Stimulated activated CD4-positive, alpha-beta T cell treated with anti-CD3 and anti-CD28 coated beads, Interleukin-15, amount 100 ng/mL, for 1 hour (primary cell): Measurements from ENCODE around the gene TPSAB1.
"Not testable (repeated sequence)": the region's sequence is repeated elsewhere in the genome, so short reads cannot be mapped to it uniquely, and the experiment has no call there.

Experiments used
- DNase-seq, 2 donors: peaks; one replicate each; pipeline ENCODE4 v3.0.0-alpha.2; 2020; ENCODE audit warnings: low read depth in 1 of 2, low spot score in 1 of 2

The TPSAB1 gene

DNA sequence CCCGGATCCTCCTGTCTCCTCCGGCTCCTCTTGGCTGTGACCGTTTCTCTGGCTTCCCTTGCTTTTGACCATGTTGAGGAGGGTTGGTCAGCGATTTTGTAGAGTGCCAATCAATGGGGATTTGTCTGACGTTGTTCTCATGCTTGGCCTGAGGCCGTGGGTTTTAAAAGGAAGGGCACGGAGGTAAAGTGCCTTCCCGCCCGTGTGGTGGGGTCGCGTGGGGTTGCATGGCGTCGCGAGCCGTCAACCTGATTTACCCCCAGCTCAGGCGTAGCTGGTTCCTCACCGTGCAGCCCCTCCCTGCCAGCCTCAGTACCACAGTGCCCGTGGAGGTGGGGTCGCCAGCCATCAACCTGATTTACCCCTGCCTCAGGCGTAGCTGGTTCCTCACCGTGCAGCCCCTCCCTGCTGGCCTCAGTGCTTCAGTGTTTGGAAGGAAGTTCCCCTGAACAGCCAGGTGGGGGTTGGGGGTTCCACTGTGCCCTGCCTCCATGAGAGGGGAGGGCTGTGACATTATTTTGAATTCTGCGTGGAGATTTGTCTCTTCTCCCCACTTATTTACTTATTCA is 5.0 kb downstream of the TPSAB1 start:
- no peak for DNase-seq

DNA sequence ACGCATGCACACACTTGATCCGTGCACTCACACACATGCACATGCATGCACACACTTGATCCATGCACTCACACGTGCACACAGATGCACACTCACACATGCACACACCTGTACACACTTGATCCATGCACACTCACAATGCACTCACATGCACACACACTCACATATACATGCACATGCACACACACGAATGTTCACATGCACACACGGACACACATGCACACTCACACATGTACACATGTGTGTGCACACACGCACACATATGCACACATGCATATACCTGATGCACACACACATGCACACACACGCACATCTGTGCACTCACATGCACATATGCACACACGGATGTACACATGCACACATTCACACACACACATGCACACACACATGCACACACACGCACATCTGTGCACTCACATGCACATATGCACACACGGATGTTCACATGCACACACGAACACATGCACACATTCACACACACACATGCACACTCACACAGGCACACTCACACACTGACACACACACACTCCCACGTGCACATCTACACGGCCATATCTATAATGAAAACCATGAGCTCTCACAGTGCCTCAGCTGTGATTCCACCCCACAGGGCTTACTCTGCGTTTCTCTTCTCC is 7.5 kb downstream of the TPSAB1 start:
- DNase-seq: not testable (repeated sequence)

DNA sequence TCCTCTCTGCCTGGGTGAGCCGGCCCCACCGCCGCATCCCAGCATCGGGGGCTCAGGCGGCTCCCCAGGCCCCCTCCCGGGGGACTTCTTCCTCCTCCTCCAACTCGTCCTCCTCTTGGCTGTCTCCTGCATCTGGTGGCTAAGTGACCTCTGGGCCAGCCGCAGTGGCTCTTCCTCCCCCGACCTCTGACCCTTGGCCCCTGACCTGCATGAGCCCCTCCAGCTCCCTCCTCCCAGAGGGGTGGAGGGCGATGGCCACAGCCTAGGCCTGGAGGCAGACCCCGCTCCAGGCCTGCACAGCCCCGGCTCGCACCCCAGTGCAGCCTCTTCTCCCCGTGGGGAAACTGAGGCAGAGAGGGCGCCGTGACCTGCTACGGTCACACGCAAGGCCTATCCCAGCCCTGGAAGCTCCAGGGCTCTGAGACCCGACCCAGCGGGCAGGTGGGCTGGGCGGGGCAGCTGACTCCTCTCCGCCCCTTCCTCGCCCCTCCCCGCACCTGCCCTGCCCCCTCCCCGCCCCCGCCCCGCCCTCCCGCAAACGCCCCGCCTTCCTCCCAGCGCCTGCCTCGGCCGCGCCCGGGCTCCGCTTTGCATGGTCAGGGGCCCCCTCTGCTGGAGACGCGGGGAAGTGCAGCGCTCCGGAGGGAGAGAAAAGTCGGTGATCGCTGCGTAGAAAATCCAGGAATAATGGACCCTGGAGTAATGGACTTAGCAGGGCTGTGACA is 8.7 kb downstream of the TPSAB1 start:
- DNase-seq: not testable (repeated sequence)

DNA sequence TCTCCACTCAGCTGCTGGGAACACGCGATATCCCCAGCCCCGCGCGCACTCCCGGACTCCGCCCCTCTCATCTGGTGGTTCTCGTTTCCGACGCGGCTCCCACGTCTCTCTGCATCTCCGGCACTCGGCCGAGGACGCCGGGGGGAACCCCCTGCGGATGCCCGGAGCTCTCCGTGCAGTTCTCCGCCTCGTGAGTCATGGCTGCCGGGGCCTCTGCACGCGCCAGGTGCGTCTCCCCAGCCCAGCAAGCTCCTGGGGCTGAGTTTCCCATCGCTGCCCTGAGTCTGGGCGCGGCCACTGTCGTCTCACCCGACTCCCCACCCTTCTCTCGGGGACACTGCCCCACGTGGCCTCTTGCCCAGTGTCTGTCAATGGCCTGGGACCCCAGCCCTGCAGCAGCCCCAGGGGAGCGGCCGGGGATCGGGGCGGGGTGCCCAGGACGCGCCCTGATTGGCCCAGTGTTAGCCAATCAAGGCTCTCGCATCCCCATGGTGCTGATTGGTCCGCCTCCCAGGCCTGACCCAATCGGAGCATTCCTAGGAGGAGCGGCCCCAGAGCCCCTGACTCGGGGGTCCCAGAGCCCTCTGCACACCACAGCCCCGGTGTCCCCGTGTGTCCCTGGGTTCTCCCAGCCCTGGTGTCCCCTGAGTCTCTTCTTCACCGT is 13.3 kb downstream of the TPSAB1 start:
- not testable (repeated sequence) for DNase-seq

DNA sequence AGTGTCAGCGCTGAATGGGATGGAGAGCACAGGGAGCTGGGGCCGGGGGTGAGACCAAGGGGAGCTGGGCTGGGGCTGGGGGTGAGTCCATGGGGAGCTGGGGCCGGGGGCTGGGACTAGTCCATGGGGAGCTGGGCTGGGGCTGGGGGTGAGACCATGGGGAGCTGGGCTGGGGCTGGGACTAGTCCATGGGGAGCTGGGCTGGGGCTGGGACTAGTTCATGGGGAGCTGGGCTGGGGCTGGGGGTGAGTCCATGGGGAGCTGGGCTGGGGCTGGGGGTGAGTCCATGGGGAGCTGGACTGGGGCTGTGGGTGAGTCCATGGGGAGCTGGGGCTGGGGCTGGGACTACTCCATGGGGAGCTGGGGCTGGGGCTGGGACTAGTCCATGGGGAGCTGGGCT is 14.3 kb downstream of the TPSAB1 start:
- not testable (repeated sequence) for DNase-seq

DNA sequence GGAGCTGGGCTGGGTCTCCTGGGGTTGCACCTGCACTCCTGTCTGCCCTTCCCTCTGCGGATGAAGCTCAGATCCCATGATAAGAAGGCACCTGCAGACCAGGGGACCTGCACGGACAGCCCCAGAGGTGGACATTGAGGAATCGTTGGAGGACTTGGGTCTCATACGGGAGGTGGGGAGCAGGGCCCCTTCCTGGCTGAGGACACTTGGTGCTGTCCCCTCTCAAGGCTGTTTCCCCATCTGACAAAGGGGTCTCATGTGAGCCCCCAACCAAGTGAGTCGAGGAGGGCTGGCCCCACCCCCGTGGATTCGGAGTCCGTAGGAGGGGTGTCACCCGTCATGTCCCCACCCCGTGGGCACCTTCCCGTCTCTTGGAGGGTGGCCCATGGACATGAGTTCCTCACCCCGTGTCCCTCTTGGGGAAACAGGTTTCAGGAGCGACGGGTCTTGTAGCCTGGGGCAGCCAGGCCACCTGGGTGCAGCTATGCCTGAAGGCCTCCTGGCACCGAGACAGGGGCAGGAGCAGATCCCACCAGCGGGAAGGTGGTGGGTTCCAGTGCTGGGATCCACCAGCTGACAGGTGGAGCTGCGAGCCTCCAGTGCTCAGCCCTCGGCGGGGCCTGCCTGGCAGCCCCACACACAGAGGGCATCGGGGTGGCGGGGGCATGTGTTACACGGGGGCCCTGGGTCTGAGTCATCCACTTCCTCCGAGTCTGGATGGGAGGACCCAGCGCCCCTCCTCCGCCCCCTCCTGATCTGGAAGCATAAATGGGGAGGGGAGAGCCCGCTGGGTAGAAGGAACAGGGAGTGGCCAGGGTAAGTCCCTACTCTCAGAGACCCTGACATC is 15.0 kb downstream of the TPSAB1 start, which contains the start of gene TPSD1:
Gene TPSD1 (plus strand): TSS at position 794 of the 847 bp plus-strand sequence. CDS start 212 bp downstream, outside the sequence.
- not testable (repeated sequence) for DNase-seq

DNA sequence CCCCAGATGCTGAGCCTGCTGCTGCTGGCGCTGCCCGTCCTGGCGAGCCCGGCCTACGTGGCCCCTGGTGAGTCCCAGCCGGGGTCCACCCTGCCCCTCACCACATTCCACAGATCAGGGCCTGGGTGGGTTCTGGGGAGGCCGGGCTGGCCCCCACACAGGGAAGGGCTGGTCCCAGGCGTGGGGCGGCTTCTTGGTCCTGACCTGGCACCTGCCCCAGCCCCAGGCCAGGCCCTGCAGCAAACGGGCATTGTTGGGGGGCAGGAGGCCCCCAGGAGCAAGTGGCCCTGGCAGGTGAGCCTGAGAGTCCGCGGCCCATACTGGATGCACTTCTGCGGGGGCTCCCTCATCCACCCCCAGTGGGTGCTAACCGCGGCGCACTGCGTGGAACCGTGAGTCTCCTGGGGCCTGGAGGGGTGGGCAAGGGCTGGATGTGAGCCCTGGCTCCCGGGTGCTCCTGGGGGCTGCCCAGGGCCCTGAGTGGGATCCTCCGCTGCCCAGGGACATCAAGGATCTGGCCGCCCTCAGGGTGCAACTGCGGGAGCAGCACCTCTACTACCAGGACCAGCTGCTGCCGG is 15.9 kb downstream of the TPSAB1 start:
- DNase-seq: not testable (repeated sequence)

DNA sequence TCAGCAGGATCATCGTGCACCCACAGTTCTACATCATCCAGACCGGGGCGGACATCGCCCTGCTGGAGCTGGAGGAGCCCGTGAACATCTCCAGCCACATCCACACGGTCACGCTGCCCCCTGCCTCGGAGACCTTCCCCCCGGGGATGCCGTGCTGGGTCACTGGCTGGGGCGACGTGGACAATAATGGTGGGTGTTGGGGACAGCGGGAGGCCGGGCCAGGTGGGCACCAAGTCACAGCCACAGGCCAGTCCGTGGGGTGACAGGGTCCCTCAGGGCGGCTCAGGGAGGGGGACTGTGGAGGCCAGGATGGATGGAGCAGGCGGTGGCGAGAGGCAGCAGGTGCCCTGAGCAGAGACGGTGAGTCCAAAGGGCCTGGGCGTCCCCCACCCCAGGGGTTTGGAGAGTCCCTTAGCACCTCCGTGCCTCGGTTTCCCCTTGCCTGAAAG is 16.4 kb downstream of the TPSAB1 start:
- no peak for DNase-seq

DNA sequence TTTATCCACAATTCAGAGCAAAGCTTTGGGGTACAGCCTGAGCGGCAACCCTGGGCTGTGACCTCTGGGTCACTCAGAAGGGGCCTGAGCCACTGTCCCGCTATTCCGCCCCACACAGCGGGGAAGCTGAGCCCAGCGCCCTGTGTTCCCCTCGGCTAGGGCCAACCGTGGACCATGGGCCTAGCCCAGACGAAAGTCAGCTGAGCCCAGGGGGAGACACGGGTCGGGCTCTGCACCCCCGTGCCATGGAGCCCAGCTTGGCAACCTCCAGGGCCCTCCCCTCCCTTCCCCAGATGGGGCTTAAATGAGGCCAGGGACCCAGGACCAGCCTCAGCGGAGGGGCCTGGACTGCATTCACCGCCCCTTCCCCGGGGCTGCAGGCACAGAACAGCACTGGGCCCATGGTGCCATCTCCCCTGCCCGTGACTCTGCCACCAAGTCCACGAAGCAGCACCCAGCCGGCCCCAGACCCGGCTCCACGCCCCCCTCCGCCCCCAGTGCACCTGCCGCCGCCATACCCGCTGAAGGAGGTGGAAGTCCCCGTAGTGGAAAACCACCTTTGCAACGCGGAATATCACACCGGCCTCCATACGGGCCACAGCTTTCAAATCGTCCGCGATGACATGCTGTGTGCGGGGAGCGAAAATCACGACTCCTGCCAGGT is 17.2 kb downstream of the TPSAB1 start:
- DNase-seq: no peak

DNA sequence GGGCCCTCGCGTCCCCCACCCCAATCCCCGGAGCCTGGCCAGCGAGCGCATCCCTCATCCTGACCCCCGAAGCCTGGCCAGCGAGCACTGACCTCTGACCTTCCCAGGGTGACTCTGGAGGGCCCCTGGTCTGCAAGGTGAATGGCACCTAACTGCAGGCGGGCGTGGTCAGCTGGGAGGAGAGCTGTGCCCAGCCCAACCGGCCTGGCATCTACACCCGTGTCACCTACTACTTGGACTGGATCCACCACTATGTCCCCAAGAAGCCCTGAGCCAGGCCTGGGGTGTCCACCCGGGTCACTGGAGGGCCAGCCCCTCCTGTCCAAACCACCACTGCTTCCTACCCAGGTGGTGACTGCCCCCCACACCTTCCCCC is 17.7 kb downstream of the TPSAB1 start:
- DNase-seq: no peak

DNA sequence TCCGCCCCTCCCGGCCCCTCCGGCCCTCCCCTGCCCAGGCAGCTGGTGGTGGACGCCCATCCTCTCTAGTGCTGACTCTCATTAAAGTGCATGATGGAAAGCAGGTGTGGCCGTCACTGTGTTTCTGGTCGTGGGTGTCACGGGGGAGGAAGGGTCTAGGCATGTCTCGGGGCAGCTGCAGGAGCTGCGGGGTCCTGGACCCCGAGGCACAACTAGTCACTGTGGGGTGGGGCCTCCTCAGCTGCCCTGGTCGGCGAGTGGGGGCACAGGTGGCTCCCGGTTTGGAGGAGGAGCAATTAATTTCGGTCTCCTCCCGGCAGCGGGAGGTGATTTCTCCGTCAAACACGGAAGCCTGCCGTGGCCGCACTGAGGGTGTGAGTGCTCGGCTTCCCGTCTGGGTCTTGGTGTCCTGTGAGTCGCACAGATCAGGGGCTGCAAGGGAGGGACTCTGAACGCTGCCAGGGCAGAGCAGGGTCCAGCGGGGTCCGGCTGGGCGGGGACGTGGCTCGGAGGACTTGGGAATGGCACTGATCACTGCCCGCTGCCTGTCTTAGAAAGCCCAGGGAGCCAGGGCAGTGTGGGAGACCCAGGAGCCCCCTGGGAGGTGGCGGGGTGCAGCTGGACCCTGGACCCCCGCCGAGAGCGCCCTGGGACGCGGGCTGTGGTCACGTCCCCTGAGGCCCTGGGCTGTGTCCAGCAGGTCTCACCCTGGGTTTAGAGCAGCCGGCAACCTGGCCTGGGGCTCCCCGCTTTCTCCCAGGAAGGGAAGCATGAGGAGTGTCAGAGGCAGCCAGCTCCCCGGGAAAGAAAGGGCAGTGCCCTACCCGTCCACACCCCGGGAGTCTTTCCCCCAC is 18.6 kb downstream of the TPSAB1 start:
- no peak for DNase-seq

DNA sequence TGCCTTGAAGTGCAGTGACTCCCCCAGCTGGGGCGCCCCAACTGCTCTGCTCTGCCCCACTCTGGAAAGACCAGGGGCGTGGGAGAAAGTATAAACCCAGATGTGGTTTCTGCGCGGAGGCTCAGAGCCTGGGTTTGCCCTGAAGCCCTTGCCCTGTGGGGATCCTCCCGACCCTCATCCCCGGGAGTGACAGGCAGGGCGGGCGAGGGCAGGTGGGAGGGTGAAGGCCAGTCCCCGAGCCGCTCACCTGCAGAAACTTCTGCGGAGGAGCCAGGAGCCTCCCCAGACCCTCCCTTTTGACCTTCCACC is 19.2 kb downstream of the TPSAB1 start:
- DNase-seq: no peak

DNA sequence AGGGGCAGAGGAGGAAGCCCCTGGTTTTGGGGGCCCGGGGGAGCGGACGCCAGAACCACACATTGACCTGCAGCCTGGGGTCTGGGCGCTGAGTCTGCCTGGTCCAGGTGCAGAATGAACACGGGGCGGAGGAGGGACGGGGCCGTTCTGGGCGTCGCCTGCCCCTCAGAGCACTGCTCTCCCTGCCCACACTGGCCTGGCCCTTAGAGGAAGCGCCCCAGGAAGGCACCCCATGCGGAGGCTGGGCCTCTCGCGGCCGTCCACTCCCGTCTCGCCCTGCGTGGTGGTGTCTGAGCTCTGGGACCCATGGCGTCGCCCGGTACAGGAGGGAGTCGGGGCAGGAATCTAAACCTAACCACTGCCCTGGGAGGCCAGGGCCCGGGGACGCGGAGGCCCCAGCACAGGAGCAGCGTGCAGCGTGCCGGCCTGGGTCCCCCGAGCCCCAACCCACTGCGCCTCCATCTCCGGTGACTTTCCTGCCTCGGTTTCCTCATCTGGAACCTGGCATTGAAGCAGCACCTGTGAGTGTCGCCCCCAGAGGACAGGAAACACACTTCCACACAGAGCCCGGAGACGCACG is 19.7 kb downstream of the TPSAB1 start:
- no peak for DNase-seq

DNA sequence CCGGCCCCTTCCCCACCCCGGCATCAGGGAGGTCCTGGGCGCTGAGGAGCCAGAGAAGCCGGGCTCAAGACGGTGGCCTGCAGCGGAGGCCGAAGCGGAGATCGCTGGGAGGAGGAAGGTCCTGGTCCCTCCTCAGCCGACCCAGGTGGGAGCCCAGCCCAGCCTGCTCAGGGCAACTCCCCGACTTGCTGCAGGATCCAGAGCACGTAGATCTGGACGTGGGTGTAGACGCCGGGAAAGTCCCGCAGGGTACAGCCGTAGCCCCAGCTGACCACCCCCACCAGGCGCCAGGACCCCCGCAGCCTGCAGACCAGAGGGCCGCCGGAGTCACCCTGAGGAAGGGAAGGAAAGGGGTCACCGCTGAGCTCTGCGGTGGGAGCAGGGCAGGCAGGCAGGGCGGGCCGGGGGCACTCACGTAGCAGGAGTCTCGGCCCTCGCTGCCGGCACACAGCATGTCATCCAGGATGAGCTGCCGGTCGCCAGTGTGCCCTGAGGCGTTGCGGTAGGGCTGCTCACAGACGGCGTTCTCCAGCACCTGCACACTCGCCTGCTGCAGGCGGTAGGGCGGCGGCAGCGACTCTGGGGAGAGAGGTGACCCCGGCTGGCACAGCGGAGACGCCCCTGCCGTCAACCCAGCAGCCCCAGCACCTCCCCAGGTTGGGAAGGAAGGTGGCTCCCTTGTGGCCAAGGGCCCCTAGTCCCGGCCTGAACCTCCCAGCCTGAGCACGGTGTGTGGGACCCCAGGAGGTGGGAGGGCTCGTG is 20.8 kb downstream of the TPSAB1 start:
- DNase-seq: no peak

DNA sequence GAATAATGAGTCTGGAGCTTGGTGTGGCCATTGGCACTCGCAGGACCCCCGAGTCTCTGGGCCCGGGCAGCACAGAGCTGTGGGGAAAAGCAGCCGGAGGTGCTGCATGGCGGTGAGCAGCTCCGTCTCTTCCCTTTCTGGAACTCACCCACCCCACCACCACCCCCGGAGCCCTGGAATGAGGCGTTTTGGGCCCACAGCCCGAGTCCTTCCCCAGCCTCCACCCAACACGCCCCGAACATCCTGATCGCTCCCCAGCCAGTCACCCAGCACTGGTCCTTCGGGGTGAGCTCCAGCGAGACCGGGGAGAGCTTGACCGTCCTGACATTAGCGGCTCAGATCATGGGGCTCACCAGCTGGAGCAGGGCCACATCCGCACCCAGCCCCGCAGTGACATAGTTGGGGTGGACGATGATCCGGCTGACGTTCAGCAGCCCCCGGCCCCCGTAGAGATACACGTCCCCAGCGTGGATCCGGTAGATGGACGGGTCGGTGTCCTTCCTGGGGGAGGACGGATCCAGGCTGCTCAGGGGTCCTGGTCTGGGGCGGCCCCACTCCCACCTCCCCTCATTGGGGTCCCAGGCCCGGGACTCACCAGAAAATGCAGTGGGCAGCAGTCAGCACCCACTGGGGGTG is 21.8 kb downstream of the TPSAB1 start:
- DNase-seq: no peak

DNA sequence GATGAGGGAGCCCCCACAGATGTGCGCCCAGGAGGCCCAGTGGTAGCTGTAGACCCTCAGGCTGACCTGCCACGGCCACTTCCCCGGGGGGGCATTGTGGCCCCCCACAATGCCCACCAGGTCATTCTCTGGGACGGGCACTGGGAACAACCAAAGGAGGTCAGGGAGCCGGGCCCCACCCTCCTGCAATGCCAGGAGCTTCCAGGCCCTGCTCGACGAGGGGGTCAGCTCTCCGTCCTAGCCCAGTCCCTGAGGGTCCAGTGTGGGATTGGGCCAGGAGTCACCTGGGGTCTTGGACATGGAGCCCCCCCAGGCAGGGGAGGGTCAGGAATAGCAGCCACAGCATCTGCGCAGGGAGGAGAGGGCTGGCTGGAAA is 22.3 kb downstream of the TPSAB1 start:
- no peak for DNase-seq

DNA sequence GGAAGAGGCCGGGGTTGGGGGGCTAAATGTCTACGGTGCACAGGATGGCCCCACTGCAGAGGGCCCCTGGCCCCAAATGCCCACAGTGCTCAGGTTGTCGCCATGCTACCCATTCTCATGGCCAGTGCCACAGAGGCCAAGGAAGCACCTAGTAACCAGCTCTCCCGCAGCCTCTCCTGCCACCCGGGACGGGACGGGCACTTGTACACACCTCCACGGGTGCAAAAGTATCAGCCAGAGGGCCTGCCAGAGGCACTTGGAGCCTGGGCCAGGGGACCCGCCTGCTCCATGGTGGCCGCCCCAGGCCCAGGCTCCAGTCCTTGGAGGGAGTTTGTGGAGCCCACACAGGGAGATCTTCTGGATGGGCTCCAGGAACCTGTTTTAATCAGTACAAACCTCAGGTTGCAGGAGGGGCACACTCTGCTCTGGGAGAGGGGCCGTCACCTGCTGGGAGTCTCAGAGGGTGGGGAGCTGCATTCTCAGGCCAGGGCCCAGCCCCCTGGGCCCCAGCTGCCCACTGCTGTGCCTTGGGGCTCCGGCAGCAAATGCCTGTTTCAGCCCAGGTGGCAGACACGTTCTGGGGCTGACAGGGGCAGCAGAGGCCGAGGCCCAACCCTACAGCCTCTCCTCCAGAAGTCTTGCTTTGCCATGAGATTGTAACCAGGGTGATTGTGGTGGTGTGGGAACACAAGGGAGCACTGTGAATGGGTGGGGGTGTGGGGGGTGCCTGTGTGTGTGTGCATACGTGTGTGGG is 23.3 kb downstream of the TPSAB1 start:
- no peak for DNase-seq
